Measurements from ENCODE around the gene ARRB2. TPM values are rescaled to one million over a fixed set of nuclear protein-coding genes. Genes with fewer than 3 reads are reported as not detected.

The ARRB2 gene
- total RNA-seq, 2 donors from 2014 or later = 12.5 to 30.1 TPM

GRCh38 chr17:4739122-4740024 lies 28.9 kb downstream of the ARRB2 start, which contains the start of the genes CXCL16 and ZMYND15:
TSS of gene CXCL16 (minus strand) at chr17:4739928. CDS start at chr17:4739339, 589 bp downstream.
TSS of gene ZMYND15 (plus strand) at chr17:4739833. CDS start at chr17:4740549, 716 bp downstream.
- TF ChIP-seq POLR2A (IDR thresholded peaks at IDR 0.05) = peak; percentile 74
- TF ChIP-seq, protein P1, sequence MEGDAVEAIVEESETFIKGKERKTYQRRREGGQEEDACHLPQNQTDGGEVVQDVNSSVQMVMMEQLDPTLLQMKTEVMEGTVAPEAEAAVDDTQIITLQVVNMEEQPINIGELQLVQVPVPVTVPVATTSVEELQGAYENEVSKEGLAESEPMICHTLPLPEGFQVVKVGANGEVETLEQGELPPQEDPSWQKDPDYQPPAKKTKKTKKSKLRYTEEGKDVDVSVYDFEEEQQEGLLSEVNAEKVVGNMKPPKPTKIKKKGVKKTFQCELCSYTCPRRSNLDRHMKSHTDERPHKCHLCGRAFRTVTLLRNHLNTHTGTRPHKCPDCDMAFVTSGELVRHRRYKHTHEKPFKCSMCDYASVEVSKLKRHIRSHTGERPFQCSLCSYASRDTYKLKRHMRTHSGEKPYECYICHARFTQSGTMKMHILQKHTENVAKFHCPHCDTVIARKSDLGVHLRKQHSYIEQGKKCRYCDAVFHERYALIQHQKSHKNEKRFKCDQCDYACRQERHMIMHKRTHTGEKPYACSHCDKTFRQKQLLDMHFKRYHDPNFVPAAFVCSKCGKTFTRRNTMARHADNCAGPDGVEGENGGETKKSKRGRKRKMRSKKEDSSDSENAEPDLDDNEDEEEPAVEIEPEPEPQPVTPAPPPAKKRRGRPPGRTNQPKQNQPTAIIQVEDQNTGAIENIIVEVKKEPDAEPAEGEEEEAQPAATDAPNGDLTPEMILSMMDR (IDR thresholded peaks at IDR 0.05) = peak in 1 of 4 experiments; percentile 5
- peak; percentile 13 for TF ChIP-seq POLR2AphosphoS5 (IDR thresholded peaks at IDR 0.05)
- Histone ChIP-seq H3K27ac (peak within 1 kb of the TSS; percentile 75 to 78), H3K36me3 (no peaks in the 10 kb centered on the region), H3K4me1 (replicated peaks) (no peaks in the 10 kb centered on the region), H3K27me3 (replicated peaks; ENCODE audit: insufficient read depth) (no peaks in the 10 kb centered on the region), H3K4me3 (peak within 1 kb of the TSS; percentile 59 to 71), H3K9me3 (no peaks in the 10 kb centered on the region)
- WGBS = 1% methylated on average over 62 of the region's 100 CpGs
- intact Hi-C loops (cut with DNase I) = no loop called here
- peak; percentile 51 for DNase-seq (ENCODE audit: low spot score)

DNA sequence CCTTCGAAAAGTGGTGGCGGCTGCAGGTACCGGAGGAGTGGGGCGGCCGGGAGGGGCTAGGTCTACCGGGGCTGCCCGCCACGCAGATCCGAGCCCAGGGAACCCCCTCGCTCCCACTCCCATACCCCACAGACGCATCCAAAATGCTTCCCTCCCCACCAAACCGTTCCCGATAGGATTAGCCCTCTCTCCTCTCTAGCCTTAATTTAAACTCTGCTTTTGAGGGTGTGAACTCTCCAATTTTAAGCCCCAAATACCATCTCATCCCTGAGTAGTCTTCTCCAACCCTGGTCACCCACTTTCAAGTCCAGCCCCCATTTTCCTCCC lies 29.6 kb downstream of the ARRB2 start:
- Histone ChIP-seq H3K4me1 (replicated peaks) (no peaks in the 10 kb centered on the region), H3K36me3 (no peaks in the 10 kb centered on the region), H3K9me3 (no peaks in the 10 kb centered on the region), H3K4me3 (peak overlapping the region; percentile 59 to 71), H3K27ac (peak overlapping the region; percentile 75 to 78), H3K27me3 (replicated peaks; ENCODE audit: insufficient read depth) (no peaks in the 10 kb centered on the region)
- WGBS = 3% methylated on average over 12 of the region's 13 CpGs
- no peak for DNase-seq (ENCODE audit: low spot score)
- intact Hi-C loops (cut with DNase I) = no loop called here
- TF ChIP-seq POLR2A (IDR thresholded peaks at IDR 0.05) (no peak), POLR2AphosphoS5 (IDR thresholded peaks at IDR 0.05) (no peak)
- TF ChIP-seq, protein P1 (IDR thresholded peaks at IDR 0.05) = no peak

- intact Hi-C loops (cut with DNase I) = no loop called here
- Histone ChIP-seq H3K36me3 (no peaks in the 10 kb centered on the region), H3K4me3 (no peak overlapping the region), H3K27ac (no peak overlapping the region), H3K9me3 (no peaks in the 10 kb centered on the region), H3K4me1 (replicated peaks) (no peaks in the 10 kb centered on the region), H3K27me3 (replicated peaks; ENCODE audit: insufficient read depth) (no peaks in the 10 kb centered on the region)
- WGBS = 96% methylated on average over 8 of the region's 8 CpGs
- TF ChIP-seq POLR2A (IDR thresholded peaks at IDR 0.05) (no peak), POLR2AphosphoS5 (IDR thresholded peaks at IDR 0.05) (no peak)
- TF ChIP-seq, protein P1 (IDR thresholded peaks at IDR 0.05) = no peak
- no peak for DNase-seq (ENCODE audit: low spot score)
These were observed 30.2 kb downstream of the ARRB2 start for GRCh38 chr17:4740584-4740983.

GRCh38 chr17:4741544-4741943 lies 31.1 kb downstream of the ARRB2 start:
- no peak overlapping the region for H3K4me3 ChIP-seq
- no peak for TF ChIP-seq POLR2AphosphoS5 (IDR thresholded peaks at IDR 0.05)
- no peak for TF ChIP-seq POLR2A (IDR thresholded peaks at IDR 0.05)
- TF ChIP-seq, protein P1 (IDR thresholded peaks at IDR 0.05) = no peak
- intact Hi-C loops (cut with DNase I) = no loop called here
- H3K27me3 ChIP-seq (replicated peaks; ENCODE audit: insufficient read depth) = no peaks in the 10 kb centered on the region
- DNase-seq (ENCODE audit: low spot score) = no peak
- no peak overlapping the region for H3K27ac ChIP-seq
- 94% methylated on average over 8 of the region's 8 CpGs for WGBS
- H3K9me3 ChIP-seq = no peaks in the 10 kb centered on the region
- no peaks in the 10 kb centered on the region for H3K36me3 ChIP-seq
- no peaks in the 10 kb centered on the region for H3K4me1 ChIP-seq (replicated peaks)
